Body of pancreas (tissue), 4 donors: ENCODE data around the gene RAX2.

ENCODE experiments used
- POLR2A ChIP-seq, 3 donors: fragments of 450-650 bp; IDR thresholded peaks; one replicate each; pipeline ENCODE4 v1.6.1; 2016; ENCODE audit warnings: antibody characterized with exemption in 3 of 3, mild to moderate bottlenecking in 2 of 3
- TF ChIP-seq, protein P1 (sequence below), 7 experiments: fragments of 450-650 bp in 4 of 7; fragments of 200-600 bp in 3 of 7; sonication (generic) in 3 of 7; IDR thresholded peaks; one replicate each; pipeline ENCODE4 v1.5.1; 2016 to 2019; ENCODE audit warnings: antibody characterized with exemption in 7 of 7

- TF ChIP-seq, protein P1, sequence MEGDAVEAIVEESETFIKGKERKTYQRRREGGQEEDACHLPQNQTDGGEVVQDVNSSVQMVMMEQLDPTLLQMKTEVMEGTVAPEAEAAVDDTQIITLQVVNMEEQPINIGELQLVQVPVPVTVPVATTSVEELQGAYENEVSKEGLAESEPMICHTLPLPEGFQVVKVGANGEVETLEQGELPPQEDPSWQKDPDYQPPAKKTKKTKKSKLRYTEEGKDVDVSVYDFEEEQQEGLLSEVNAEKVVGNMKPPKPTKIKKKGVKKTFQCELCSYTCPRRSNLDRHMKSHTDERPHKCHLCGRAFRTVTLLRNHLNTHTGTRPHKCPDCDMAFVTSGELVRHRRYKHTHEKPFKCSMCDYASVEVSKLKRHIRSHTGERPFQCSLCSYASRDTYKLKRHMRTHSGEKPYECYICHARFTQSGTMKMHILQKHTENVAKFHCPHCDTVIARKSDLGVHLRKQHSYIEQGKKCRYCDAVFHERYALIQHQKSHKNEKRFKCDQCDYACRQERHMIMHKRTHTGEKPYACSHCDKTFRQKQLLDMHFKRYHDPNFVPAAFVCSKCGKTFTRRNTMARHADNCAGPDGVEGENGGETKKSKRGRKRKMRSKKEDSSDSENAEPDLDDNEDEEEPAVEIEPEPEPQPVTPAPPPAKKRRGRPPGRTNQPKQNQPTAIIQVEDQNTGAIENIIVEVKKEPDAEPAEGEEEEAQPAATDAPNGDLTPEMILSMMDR (IDR thresholded peaks at IDR 0.05), result no peak
- no peak for TF ChIP-seq POLR2A (IDR thresholded peaks at IDR 0.05)
Observed at GRCh38 chr19:3778899-3779723, 7.1 kb upstream of the RAX2 start.
